Spleen (tissue), 7 donors: Measurements from ENCODE around the gene PRRX1.

ENCODE experiments used
- POLR2A ChIP-seq, 3 donors: fragments of 450-650 bp; IDR thresholded peaks; one replicate each; pipeline ENCODE4 v1.5.1; 2017; ENCODE audit warnings: antibody characterized with exemption in 3 of 3, mild to moderate bottlenecking in 1 of 3
- TF ChIP-seq, protein P1 (sequence below), 11 experiments: fragments of 200-600 bp in 7 of 11; fragments of 450-650 bp in 4 of 11; sonication (generic) in 4 of 11; IDR thresholded peaks in 8 of 11; conservative IDR thresholded peaks in 3 of 11; 1 replicate in 7 of 11; 2 replicates in 4 of 11; pipeline versions ENCODE4 v1.4.0 to v1.8.0; 2016 to 2021; ENCODE audit warnings: antibody characterized with exemption in 11 of 11, inconsistent platforms in 4 of 11, mild to moderate bottlenecking in 1 of 11
- donor health status: DM: no; HTN: no; CAD: no; lungs with moderate emphysema.
- donor health status: DM: no; HTN: no; CAD: no.
- donor health status: DM: no; HTN: no; CAD: no.

DNA sequence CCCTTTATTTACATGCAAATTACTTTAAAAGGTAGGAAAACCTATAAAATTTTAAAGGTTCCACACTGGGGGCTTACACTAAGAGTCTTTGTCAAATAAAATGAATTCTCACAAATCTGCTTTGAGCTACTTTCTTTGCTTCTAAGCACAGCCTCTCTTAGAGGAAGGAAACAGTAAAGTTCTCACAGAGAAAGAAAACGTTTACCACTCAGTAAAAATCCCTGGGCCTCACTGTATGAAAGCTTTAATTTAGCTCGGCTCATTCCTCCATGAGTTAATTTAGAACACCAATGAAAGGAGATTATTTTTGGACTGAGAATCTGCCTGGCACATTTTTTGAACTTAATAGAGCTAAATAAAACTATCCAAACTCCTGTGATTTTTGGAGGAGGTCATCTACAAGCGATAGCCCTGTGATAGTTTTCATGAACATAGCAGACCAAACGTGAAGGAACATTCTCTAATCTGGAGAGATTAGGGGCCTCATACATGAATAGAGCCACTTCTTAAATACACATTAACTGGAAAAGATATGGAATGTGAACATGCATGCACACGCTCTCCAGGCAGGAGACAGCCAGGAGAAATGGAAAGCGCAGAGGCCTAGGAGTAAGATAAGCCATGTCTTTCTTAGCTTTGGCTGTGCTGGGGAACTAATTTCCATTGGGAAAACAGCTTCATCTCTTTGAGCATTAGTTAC is 32.8 kb downstream of the PRRX1 start:
- TF ChIP-seq, protein P1, sequence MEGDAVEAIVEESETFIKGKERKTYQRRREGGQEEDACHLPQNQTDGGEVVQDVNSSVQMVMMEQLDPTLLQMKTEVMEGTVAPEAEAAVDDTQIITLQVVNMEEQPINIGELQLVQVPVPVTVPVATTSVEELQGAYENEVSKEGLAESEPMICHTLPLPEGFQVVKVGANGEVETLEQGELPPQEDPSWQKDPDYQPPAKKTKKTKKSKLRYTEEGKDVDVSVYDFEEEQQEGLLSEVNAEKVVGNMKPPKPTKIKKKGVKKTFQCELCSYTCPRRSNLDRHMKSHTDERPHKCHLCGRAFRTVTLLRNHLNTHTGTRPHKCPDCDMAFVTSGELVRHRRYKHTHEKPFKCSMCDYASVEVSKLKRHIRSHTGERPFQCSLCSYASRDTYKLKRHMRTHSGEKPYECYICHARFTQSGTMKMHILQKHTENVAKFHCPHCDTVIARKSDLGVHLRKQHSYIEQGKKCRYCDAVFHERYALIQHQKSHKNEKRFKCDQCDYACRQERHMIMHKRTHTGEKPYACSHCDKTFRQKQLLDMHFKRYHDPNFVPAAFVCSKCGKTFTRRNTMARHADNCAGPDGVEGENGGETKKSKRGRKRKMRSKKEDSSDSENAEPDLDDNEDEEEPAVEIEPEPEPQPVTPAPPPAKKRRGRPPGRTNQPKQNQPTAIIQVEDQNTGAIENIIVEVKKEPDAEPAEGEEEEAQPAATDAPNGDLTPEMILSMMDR (IDR thresholded peaks at IDR 0.05 in 8 of 11, conservative IDR thresholded peaks at IDR 0.05 in 3 of 11): no peak
- TF ChIP-seq POLR2A (IDR thresholded peaks at IDR 0.05): no peak
